HG03571 (cell line): Measurements from ENCODE around the gene WT1.
"Not testable (repeated sequence)": the region's sequence is repeated elsewhere in the genome, so short reads cannot be mapped to it uniquely, and the experiment has no call there.

Experiments
- ATAC-seq: cut with Tn5 transposase; IDR thresholded peaks from one replicate; pipeline ENCODE4 v1.9.1; 2021; ENCODE audit not compliant: unreplicated experiment

The WT1 gene

GRCh38 chr11:32435511-32435941, at the start of gene WT1:
Gene WT1 (minus strand): TSS chr11:32435539.
- no peak for ATAC-seq

DNA sequence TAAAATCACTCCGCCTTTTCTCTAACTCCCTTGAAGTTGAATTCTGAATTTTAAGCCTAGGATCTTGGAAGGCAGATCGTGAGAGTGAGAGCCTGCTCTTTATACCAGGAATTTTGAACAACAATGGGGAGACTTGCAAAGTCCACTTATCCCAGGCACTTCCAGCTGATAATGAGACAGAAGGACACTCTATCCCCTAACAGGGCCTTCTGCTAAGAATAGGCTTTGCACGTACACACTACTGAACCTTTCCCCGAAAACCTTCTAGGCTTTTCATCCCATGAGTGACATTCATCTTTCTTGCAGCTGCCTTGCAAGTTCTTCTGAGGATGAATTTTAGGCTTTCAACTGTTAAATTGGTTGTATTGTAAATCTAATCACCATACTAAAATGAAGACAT, 44.0 kb upstream of the WT1 start:
- no peak for ATAC-seq

- no peak for ATAC-seq
Observed at GRCh38 chr11:32478277-32478731, 43.0 kb upstream of the WT1 start.

- no peak for ATAC-seq
Observed at GRCh38 chr11:32473282-32473909, 38.1 kb upstream of the WT1 start.

GRCh38 chr11:32472226-32472625, 36.9 kb upstream of the WT1 start:
- no peak for ATAC-seq

- not testable (repeated sequence) for ATAC-seq
Observed at GRCh38 chr11:32471544-32471943, 36.2 kb upstream of the WT1 start.

DNA sequence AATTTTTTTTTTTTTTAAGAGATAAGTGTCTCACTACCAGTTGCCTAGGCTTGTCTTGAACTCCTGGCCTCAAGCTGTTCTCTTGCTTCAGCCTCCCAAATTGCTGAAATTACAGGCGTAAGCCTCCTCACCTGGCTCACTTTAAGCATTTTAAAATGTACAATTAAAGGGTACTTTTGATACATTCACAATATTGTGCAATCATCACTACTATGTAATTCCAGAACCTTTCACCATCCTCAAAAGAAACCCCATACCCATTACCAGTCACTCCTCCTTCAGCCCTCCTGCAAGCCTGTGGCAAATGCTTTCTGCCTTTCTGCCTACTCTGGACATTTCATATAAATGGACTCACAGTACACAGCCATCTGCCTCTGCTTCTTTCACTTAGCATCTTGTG, 34.5 kb upstream of the WT1 start:
- no peak for ATAC-seq

DNA sequence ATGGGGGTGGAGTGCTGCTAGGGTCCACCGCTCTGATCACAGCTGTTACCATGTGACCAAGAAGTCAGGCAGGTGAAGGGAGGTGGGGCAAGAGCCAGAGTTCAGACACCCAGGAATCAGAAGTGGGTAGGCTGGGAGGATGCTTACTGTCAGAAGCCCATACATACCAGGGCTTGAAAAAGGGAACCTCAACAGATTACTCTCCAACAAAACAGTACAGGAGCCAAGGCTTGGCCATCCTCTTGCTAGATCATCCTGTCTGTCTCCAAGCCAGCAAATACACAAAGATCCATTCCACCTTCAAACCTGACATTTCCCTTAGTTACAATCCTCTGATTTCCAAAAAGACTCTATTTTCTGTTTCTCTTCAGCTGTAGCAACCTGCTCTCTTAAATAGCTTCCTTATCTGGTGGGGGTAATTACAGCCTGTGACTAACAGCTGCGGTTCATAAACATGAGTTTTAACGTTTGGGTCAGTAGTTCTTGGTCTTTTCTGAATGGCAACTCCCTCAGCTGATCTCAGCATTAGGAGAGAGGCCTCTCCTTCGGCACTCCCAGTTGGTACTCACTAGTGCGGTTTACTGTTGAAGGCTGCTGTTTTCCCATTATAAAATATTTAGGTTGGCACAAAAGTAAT, 31.1 kb upstream of the WT1 start:
- ATAC-seq, result no peak

DNA sequence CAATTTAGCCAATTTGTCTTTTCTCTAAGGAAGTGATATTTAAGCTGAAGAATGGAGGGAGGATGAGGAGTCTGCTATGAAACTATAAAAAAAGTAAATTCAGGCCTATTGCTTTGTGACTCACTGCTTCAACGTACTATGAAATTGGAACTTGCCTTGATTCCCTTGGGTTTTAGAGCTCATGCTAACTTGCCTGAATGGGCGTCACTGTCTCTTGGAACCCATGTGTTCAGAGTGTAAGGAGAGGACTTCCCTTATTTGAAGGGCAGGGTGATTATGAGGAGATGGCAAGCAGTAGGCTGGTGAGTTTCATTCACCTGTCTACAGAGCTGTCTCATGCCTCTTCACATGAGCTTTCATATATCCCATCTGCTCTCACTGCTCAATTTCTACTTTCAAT, 28.7 kb upstream of the WT1 start:
- ATAC-seq, result no peak

- no peak for ATAC-seq
Observed at GRCh38 chr11:32462011-32462690, 26.8 kb upstream of the WT1 start.

DNA sequence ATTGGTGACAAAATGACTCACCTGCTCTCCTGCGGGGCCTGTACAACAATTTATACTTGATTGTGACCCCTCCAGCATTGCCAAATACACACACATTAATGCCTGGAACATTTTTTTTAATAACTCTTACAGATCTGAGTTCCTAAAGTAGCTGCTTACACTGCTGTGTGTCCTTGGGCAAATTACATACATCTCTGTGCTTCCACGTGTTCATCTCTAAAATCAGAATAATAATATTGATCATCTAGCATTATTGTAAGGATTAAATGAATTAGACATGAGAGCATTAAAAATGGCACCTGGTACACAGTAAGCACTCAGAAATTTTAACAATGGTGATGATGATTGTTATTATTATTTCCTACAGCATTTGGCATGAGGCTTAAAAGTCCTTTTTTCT, 21.5 kb upstream of the WT1 start:
- no peak for ATAC-seq

DNA sequence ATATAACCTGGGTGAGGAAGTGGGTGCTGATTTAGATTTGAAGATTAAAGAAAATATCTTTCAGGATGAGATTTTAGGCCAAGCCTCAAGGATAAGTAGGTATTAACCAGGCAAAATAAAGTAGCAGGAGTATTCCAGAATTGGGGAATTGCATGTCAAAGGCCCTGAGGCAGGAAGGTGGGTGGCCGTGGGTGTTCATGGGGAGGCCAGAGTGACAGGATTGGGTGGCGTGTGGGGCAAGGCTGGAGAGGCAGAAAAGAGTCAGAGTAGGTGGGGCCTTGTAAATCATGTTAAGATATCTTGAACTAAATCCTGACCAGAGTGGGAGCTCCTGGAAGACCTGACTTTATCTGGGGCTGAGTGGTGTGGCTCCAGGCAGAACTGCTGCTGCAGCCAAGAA, 19.7 kb upstream of the WT1 start:
- no peak for ATAC-seq

GRCh38 chr11:32451808-32452207, 16.5 kb upstream of the WT1 start:
- ATAC-seq, result no peak

- no peak for ATAC-seq
Observed at GRCh38 chr11:32450372-32450771, 15.0 kb upstream of the WT1 start.

DNA sequence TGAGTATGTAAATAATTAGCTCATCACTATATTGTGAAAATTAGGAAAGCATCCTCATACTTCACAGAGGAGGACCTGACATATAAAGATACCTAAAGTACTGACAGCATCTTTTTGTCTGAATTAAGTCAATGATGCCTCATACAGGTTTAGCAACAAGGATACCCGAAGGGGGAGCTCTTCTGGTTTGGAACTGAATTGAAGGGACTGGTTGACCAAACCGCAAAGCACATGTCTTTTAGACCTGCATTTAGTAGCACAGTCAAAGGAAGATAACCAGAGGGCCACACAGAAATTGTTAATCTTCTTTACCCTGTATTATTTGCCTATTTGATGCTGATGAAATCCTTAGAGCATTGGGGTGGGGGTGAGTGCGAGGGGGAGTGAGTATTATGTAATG, 12.9 kb upstream of the WT1 start:
- no peak for ATAC-seq

DNA sequence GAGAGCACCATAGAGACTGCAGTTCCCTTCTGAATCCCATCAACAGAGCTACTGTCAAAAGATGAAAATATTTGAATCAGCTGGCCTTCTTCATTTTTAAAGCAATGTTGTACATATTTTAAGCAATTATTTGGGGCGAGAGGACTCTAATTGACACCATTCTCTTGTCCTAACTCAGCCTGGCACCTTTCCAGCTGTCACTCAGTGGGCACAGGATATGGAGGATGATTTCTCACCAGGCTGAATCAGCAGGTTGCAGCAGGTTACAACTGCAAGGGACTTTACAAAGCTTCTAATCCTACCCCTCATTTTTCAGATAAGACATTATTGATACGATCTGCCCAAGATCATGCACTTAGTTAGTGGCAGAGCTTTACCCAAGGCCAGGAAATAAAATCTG, 11.9 kb upstream of the WT1 start:
- ATAC-seq, result no peak

DNA sequence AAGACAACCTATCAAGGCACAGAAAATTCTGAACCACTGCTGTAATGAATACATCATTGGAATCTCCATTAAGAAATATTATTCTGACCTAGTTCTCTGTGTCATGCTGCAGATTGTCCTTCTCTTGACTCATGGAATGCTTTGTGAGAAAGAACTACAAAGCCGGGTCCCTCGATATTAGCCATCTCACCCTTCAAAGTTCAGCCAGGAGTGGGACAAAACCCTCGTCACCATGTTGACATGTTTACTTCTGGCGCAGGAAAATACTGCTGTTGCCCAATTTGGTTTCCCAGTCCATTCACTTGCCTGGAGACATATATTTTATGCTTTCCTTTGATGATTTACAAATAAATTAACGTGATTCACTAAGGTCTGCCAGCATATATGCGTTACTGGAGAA, 10.9 kb upstream of the WT1 start:
- ATAC-seq, result no peak

DNA sequence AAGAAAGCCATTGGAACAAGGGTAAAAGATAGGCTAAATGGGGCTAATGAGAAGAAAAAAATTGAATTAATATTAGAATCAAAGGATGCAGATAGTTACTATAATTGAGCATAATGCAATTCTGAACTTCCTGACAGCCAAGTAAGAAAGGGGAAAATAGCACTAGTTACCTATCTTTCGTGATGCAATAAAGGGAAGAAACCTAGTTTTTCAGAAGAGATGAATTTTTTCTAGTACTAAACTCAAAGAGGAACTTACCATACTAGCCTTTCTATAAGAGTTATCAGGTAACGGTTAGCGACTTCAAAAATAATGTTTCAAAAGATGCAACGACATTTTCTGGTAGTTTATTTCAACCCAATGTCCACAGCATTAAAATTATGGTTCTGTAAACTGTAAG, 8.8 kb upstream of the WT1 start:
- no peak for ATAC-seq

GRCh38 chr11:32440916-32441315, 5.6 kb upstream of the WT1 start:
- ATAC-seq, result no peak

DNA sequence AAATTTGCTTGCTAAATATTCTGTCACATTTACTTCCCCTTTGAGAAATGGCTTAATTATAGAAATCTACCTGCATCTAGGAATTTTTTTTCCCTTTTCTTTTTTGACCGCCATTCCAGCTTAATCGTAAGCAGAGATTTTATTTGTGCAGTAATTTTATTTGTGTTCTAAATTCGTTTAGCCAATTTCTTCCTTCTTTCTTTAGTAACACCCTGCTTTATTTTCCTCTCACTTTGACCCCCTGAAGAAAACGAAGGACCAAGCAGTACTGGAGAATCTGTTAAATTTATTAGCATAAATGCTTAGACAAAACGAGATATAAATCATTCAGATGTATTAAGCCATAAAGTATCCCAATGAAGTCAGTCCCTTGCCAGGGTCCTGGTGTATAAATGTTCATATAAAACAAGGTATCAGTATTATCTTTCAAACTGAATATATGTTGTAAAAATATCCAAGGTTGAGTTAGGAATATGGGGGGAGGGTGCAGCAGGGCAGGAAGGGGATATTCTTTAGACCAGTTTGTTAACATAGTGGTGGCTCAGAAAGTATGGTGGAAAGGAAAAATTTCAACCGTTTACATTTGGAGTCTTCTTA, 5.1 kb upstream of the WT1 start:
- no peak for ATAC-seq

- no peak for ATAC-seq
Observed at GRCh38 chr11:32439501-32440210, 4.3 kb upstream of the WT1 start.
